Stomach (tissue), 4 donors: ENCODE results near the gene ZNF284.

Experiments used
- EP300 ChIP-seq: sonication (generic); formaldehyde crosslinking; IDR thresholded peaks from one replicate; pipeline ENCODE4 v1.6.1; 2017; ENCODE audit warnings: antibody characterized with exemption
- POLR2A ChIP-seq, 4 donors: fragments of 450-650 bp; IDR thresholded peaks; one replicate each; pipeline ENCODE4 v1.6.1; 2016; ENCODE audit warnings: antibody characterized with exemption in 4 of 4, control low read depth in 2 of 4, mild to moderate bottlenecking in 1 of 4, moderate library complexity in 1 of 4
- POLR2AphosphoS5 ChIP-seq, 3 donors: sonication (generic); formaldehyde crosslinking; IDR thresholded peaks; one replicate each; pipeline ENCODE4 v1.6.1; 2016; ENCODE audit warnings: antibody characterized with exemption in 3 of 3
- TF ChIP-seq, protein P1 (sequence below), 7 experiments: fragments of 450-650 bp in 4 of 7; fragments of 200-600 bp in 3 of 7; sonication (generic) in 3 of 7; IDR thresholded peaks; one replicate each; pipeline ENCODE4 v1.5.1; 2016 to 2019; ENCODE audit warnings: antibody characterized with exemption in 7 of 7, control low read depth in 2 of 7, mild to moderate bottlenecking in 1 of 7

DNA sequence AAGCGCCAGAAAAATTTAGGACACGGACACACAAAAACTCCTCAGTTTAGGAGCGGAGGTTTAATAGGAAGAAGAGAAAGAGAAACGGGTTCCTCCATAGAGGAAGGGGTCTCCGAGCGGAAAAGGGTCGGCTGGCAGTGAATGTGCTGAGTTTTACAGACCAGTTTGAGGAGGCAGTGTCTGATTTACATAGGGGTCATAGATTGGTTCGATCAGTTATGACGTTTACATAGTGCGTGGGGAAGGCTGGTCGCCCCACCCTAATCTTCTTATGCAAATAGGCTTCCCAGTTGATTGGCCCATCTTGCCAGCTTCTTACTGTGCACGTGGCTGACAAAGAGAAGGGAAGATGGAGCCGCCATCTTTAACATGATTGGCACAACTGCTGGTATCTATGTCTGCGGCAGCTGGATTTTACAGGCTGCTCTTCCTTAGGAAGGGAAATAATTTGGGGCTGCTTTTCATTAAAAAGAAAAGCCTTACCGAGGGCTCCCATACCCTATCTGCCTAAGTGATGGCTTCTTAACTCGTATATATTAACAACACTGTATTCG is 40.0 kb downstream of the ZNF284 start:
- TF ChIP-seq, protein P1, sequence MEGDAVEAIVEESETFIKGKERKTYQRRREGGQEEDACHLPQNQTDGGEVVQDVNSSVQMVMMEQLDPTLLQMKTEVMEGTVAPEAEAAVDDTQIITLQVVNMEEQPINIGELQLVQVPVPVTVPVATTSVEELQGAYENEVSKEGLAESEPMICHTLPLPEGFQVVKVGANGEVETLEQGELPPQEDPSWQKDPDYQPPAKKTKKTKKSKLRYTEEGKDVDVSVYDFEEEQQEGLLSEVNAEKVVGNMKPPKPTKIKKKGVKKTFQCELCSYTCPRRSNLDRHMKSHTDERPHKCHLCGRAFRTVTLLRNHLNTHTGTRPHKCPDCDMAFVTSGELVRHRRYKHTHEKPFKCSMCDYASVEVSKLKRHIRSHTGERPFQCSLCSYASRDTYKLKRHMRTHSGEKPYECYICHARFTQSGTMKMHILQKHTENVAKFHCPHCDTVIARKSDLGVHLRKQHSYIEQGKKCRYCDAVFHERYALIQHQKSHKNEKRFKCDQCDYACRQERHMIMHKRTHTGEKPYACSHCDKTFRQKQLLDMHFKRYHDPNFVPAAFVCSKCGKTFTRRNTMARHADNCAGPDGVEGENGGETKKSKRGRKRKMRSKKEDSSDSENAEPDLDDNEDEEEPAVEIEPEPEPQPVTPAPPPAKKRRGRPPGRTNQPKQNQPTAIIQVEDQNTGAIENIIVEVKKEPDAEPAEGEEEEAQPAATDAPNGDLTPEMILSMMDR (IDR thresholded peaks at IDR 0.05) = no peak
- TF ChIP-seq POLR2A (IDR thresholded peaks at IDR 0.05) = no peak
- TF ChIP-seq POLR2AphosphoS5 (IDR thresholded peaks at IDR 0.05) = no peak
- no peak for TF ChIP-seq EP300
